GM12873 (cell line): Measurements from ENCODE around the gene TGFBR3.

Experiments used
- CTCF ChIP-seq: IDR thresholded peaks from 2 replicates; pipeline ENCODE4 v1.5.1; 2012; ENCODE audit warnings: low read depth, mild to moderate bottlenecking, moderate library complexity, low read length, control low read depth; ENCODE audit not compliant: insufficient read depth; ENCODE audit errors: missing control alignments

Gene TGFBR3

GRCh38 chr1:91806181-91806768 is 79.7 kb downstream of the TGFBR3 start:
- TF ChIP-seq CTCF = no peak

- TF ChIP-seq CTCF = no peak
Measured at GRCh38 chr1:91805311-91805801, 80.6 kb downstream of the TGFBR3 start.

GRCh38 chr1:91804546-91805023 is 81.4 kb downstream of the TGFBR3 start:
- no peak for TF ChIP-seq CTCF

DNA sequence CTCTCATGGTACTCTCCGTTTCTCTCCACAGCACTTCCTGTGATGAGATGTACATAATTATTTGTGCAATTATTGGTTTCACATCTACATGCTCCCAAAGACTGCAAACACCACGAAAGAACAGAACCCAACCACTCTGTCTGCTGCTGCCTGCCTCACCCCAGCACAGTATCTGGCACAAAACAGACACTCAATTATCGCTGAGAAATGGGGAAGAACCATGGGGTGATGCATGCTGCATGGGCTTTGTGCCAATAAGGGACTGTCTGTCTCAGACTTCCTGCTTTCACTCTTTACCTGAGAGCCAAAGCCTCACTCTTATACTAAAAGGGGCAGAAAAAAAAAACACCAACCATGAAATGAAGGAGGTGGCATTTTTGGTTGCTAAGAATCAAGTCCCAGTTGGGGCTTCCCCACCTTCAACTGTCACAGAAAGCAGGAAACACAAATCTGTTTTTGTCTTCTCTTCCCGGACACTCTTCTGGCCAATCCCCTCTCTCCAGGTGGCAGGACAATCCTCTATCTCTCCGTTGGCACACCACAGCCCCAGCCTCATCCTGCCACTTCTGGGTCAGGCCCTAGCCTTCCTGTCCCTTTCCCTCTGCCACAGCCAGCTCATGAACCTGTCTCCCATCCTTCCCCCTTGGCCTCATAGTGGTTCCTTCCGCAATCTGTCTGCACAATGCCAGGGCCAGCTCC is 82.0 kb downstream of the TGFBR3 start:
- no peak for TF ChIP-seq CTCF

DNA sequence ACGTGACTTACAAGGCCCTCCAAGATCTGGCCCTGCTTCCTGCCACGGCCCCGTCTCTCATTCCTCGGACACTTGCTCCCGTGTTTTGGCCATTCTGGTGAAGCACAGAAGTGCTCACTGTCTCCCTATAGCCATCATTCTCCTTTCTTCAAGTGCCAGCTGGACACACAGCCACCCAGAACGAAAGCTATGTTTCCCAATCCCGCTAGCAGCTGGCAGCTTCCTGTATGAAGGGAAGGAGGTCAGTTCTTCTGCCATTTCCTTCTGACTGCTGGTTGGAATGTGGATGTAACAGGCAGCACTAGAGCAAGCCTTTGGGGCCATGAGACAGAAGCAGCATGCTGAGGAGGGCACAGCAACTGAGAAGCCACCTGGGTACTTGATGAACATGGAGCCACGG is 82.8 kb downstream of the TGFBR3 start:
- no peak for TF ChIP-seq CTCF

GRCh38 chr1:91801496-91802115 is 84.3 kb downstream of the TGFBR3 start:
- no peak for TF ChIP-seq CTCF

GRCh38 chr1:91799863-91800262 is 86.1 kb downstream of the TGFBR3 start:
- TF ChIP-seq CTCF = no peak
